Brain microvascular endothelial cell (primary cell): ENCODE measurements around the gene CCL14.

ENCODE experiments used
- DNase-seq: peaks from one replicate; pipeline ENCODE4 v3.0.0-alpha.2; 2020
- H3K27ac ChIP-seq: fragments of 250-450 bp; sonication (Bioruptor Pico); 2 replicates; pipeline ENCODE4 v1.5.1; 2020; ENCODE audit warnings: mild to moderate bottlenecking, moderate library complexity
- H3K27me3 ChIP-seq: fragments of 250-450 bp; sonication (Bioruptor Pico); replicated peaks from 2 replicates; pipeline ENCODE4 v1.5.1; 2020; ENCODE audit warnings: mild to moderate bottlenecking
- H3K36me3 ChIP-seq: fragments of 250-450 bp; sonication (Bioruptor Pico); replicated peaks from 2 replicates; pipeline ENCODE4 v1.5.1; 2020; ENCODE audit warnings: mild to moderate bottlenecking
- H3K4me3 ChIP-seq: 2 replicates; pipeline ENCODE4 v1.5.1; 2011; ENCODE audit warnings: low read depth, mild to moderate bottlenecking, control low read depth, low read length, moderate library complexity
- CTCF ChIP-seq: IDR thresholded peaks from 2 replicates; pipeline ENCODE4 v1.5.1; 2011; ENCODE audit warnings: low read depth, mild to moderate bottlenecking, moderate library complexity, low read length, control low read depth, inconsistent platforms; ENCODE audit errors: missing control alignments
- in situ Hi-C: cut with HindIII; loops from 2 replicates; pipeline ENCODE4 v1.10.0; 2017; ENCODE audit warnings: low sequenced_read_pairs, low pct_ligation_motif_present

The CCL14 gene

GRCh38 chr17:35973333-35974260, 12.9 kb downstream of the CCL14 start:
- no peak overlapping the region for H3K27ac ChIP-seq
- DNase-seq: peak; percentile 36
- in situ Hi-C loops: no loop called here

GRCh38 chr17:35972945-35973332, 13.6 kb downstream of the CCL14 start:
- in situ Hi-C loops: no loop called here
- H3K27me3 ChIP-seq: no peaks in the 10 kb centered on the region
- no peaks in the 10 kb centered on the region for H3K36me3 ChIP-seq
- TF ChIP-seq CTCF: no peak
- H3K27ac ChIP-seq: no peak overlapping the region
- no peak for DNase-seq
- no peak overlapping the region for H3K4me3 ChIP-seq

More at GRCh38 chr17:35973333-35974260, 12.9 kb downstream of the CCL14 start:
- no peaks in the 10 kb centered on the region for H3K27me3 ChIP-seq
- H3K4me3 ChIP-seq: no peak overlapping the region
- no peak for TF ChIP-seq CTCF
- H3K36me3 ChIP-seq: no peaks in the 10 kb centered on the region

- Histone ChIP-seq H3K4me3 (no peak overlapping the region), H3K27me3 (no peaks in the 10 kb centered on the region), H3K27ac (no peak overlapping the region), H3K36me3 (no peaks in the 10 kb centered on the region)
- no peak for DNase-seq
- in situ Hi-C loops: no loop called here
- no peak for TF ChIP-seq CTCF
These were observed 14.0 kb downstream of the CCL14 start for GRCh38 chr17:35972535-35972934.

GRCh38 chr17:35972066-35972465, 14.5 kb downstream of the CCL14 start:
- in situ Hi-C loops: no loop called here
- TF ChIP-seq CTCF: no peak

GRCh38 chr17:35969558-35970380, 16.8 kb downstream of the CCL14 start:
- peak; percentile 82 for TF ChIP-seq CTCF
- H3K27ac ChIP-seq: no peak overlapping the region
- H3K4me3 ChIP-seq: no peak overlapping the region
- in situ Hi-C loops: no loop called here
- no peaks in the 10 kb centered on the region for H3K27me3 ChIP-seq
- H3K36me3 ChIP-seq: no peaks in the 10 kb centered on the region
- DNase-seq: peak; percentile 79

More at GRCh38 chr17:35972066-35972465, 14.5 kb downstream of the CCL14 start:
- H3K27me3 ChIP-seq: no peaks in the 10 kb centered on the region
- H3K27ac ChIP-seq: no peak overlapping the region
- no peak for DNase-seq
- H3K4me3 ChIP-seq: no peak overlapping the region
- no peaks in the 10 kb centered on the region for H3K36me3 ChIP-seq
